Measurements from ENCODE around the gene CTNNA2.

Gene CTNNA2

GRCh38 chr2:80303909-80304837 lies 791.3 kb downstream of the CTNNA2 start, which contains the start of gene LRRTM1:
Gene LRRTM1, minus strand, starts transcription at chr2:80304752. Its CDS starts 933 bp downstream, at chr2:80303819.
- TF ChIP-seq CTCF (IDR thresholded peaks at IDR 0.05; ENCODE audit: low read depth, low read length, missing control alignments) = no peak
- no peaks in the 10 kb centered on the region for H3K36me3 ChIP-seq (replicated peaks)
- no peak within 1 kb of the TSS for H3K27ac ChIP-seq
- peaks cover 15% of the 10 kb centered on the region for H3K27me3 ChIP-seq (replicated peaks)
- in situ Hi-C loops (cut with HindIII; ENCODE audit: low pct_ligation_motif_present, low sequenced_read_pairs) = no loop called here
- peak within 1 kb of the TSS; percentile 35 for H3K4me3 ChIP-seq (ENCODE audit: low read depth, low read length)
- no peak for DNase-seq

GRCh38 chr2:80311304-80311703 lies 798.5 kb downstream of the CTNNA2 start:
- H3K36me3 ChIP-seq (replicated peaks) = no peaks in the 10 kb centered on the region
- no peaks in the 10 kb centered on the region for H3K27me3 ChIP-seq (replicated peaks)
- in situ Hi-C loops (cut with HindIII; ENCODE audit: low pct_ligation_motif_present, low sequenced_read_pairs) = no loop called here
- H3K27ac ChIP-seq = no peak overlapping the region
- no peak overlapping the region for H3K4me3 ChIP-seq (ENCODE audit: low read depth, low read length)
- no peak for DNase-seq
- TF ChIP-seq CTCF (IDR thresholded peaks at IDR 0.05; ENCODE audit: low read depth, low read length, missing control alignments) = no peak

GRCh38 chr2:80312282-80312839 lies 799.5 kb downstream of the CTNNA2 start:
- no peak for DNase-seq
- no peak for TF ChIP-seq CTCF (IDR thresholded peaks at IDR 0.05; ENCODE audit: low read depth, low read length, missing control alignments)
- in situ Hi-C loops (cut with HindIII; ENCODE audit: low pct_ligation_motif_present, low sequenced_read_pairs) = no loop called here
- H3K27ac ChIP-seq = no peak overlapping the region
- H3K27me3 ChIP-seq (replicated peaks) = no peaks in the 10 kb centered on the region
- no peak overlapping the region for H3K4me3 ChIP-seq (ENCODE audit: low read depth, low read length)
- no peaks in the 10 kb centered on the region for H3K36me3 ChIP-seq (replicated peaks)

GRCh38 chr2:80322311-80322920 lies 809.6 kb downstream of the CTNNA2 start:
- H3K27ac ChIP-seq = no peak overlapping the region
- no peak for DNase-seq
- in situ Hi-C loops (cut with HindIII; ENCODE audit: low pct_ligation_motif_present, low sequenced_read_pairs) = no loop called here
- no peak overlapping the region for H3K4me3 ChIP-seq (ENCODE audit: low read depth, low read length)
- no peak for TF ChIP-seq CTCF (IDR thresholded peaks at IDR 0.05; ENCODE audit: low read depth, low read length, missing control alignments)
- H3K27me3 ChIP-seq (replicated peaks) = no peaks in the 10 kb centered on the region
- H3K36me3 ChIP-seq (replicated peaks) = no peaks in the 10 kb centered on the region

- DNase-seq = no peak
- H3K27me3 ChIP-seq (replicated peaks) = no peaks in the 10 kb centered on the region
- no peak overlapping the region for H3K27ac ChIP-seq
- no peak overlapping the region for H3K4me3 ChIP-seq (ENCODE audit: low read depth, low read length)
- in situ Hi-C loops (cut with HindIII; ENCODE audit: low pct_ligation_motif_present, low sequenced_read_pairs) = no loop called here
- H3K36me3 ChIP-seq (replicated peaks) = no peaks in the 10 kb centered on the region
- TF ChIP-seq CTCF (IDR thresholded peaks at IDR 0.05; ENCODE audit: low read depth, low read length, missing control alignments) = no peak
These were observed 810.1 kb downstream of the CTNNA2 start for GRCh38 chr2:80322958-80323357.

Measured in brain microvascular endothelial cell (primary cell).